PC-3 (cell line): ENCODE data around the gene OR5A1. TPM values are rescaled to one million over a fixed set of nuclear protein-coding genes. Genes with fewer than 3 reads are reported as not detected.

ENCODE experiments used
- ATAC-seq: fragments of 200-7000 bp; cut with Tn5 transposase; 2 replicates; pipeline ENCODE4 v1.9.1; 2020; ENCODE audit warnings: mild to moderate bottlenecking, moderate library complexity
- Bru-seq: library from RNA; stranded (reverse); fragments of 400-500 nt; gene quantifications from one replicate; lab custom pipeline; 2021; lab: Mats Ljungman, UMichigan
- BruChase-seq, 2 experiments: library from RNA; stranded (reverse); fragments of 400-500 nt; gene quantifications; one replicate each; lab custom pipeline; 2021; lab: Mats Ljungman, UMichigan
- BruUV-seq: library from RNA; stranded (reverse); fragments of 400-500 nt; replicated peaks from 2 replicates; lab custom pipeline; 2021; lab: Mats Ljungman, UMichigan
- CTCF ChIA-PET: fragments of 300-600 bp; sonication (Branson Sonifier 250); formaldehyde crosslinking; loops from one replicate; lab custom pipeline; 2022; ENCODE audit warnings: antibody characterized with exemption; lab: Charles Lee
- POLR2A ChIA-PET: fragments of 300-600 bp; sonication (Branson Sonifier 250); formaldehyde crosslinking; loops from one replicate; lab custom pipeline; 2022; ENCODE audit warnings: antibody characterized with exemption; ENCODE audit not compliant: unreplicated experiment; lab: Charles Lee
- DNase-seq: peaks from one replicate; pipeline ENCODE4 v3.0.0-alpha.2; 2015
- H2AFZ ChIP-seq: fragments of 300-600 bp; sonication (generic); 2 replicates; pipeline ENCODE4 v1.6.0; 2016; ENCODE audit warnings: antibody characterized with exemption, low read length
- H3F3A ChIP-seq: fragments of 300-600 bp; sonication (generic); one replicate; pipeline ENCODE4 v1.6.0; 2017; ENCODE audit warnings: antibody characterized with exemption, low read length, control low read depth, mild to moderate bottlenecking; ENCODE audit not compliant: unreplicated experiment
- H3K27ac ChIP-seq: fragments of 300-600 bp; sonication (generic); 2 replicates; pipeline ENCODE4 v1.5.1; 2016; ENCODE audit warnings: mild to moderate bottlenecking, low read length
- H3K27me3 ChIP-seq: fragments of 300-600 bp; sonication (generic); 2 replicates; pipeline ENCODE4 v1.6.1; 2016; ENCODE audit warnings: low read length, mixed read lengths
- H3K36me3 ChIP-seq: fragments of 300-600 bp; sonication (generic); 2 replicates; pipeline ENCODE4 v1.6.1; 2016; ENCODE audit warnings: low read depth, mixed run types, low read length, mixed read lengths
- H3K4me1 ChIP-seq: fragments of 300-600 bp; sonication (generic); 2 replicates; pipeline ENCODE4 v1.5.1; 2016; ENCODE audit warnings: low read length; ENCODE audit not compliant: insufficient read depth
- H3K4me2 ChIP-seq: fragments of 300-600 bp; sonication (generic); 2 replicates; pipeline ENCODE4 v1.6.0; 2016; ENCODE audit warnings: low read length
- H3K4me3 ChIP-seq: fragments of 300-600 bp; sonication (generic); 2 replicates; pipeline ENCODE4 v1.5.1; 2016; ENCODE audit warnings: mild to moderate bottlenecking, low read length, mixed read lengths
- H3K79me2 ChIP-seq: fragments of 300-600 bp; sonication (generic); 2 replicates; pipeline ENCODE4 v1.6.1; 2017; ENCODE audit warnings: low read length, mixed read lengths
- H3K9ac ChIP-seq: fragments of 300-600 bp; sonication (generic); 2 replicates; pipeline ENCODE4 v1.6.0; 2016; ENCODE audit warnings: mild to moderate bottlenecking, low read length
- H3K9me2 ChIP-seq: fragments of 300-600 bp; sonication (generic); replicated peaks from 2 replicates; pipeline ENCODE4 v1.6.1; 2016; ENCODE audit warnings: mixed run types, low read length, mixed read lengths
- H3K9me3 ChIP-seq: fragments of 300-600 bp; sonication (generic); 2 replicates; pipeline ENCODE4 v1.6.1; 2016; ENCODE audit warnings: low read length, mixed read lengths
- H4K20me1 ChIP-seq: fragments of 300-600 bp; sonication (generic); 2 replicates; pipeline ENCODE4 v1.6.1; 2016; ENCODE audit warnings: low read length, mixed read lengths
- EZH2 ChIP-seq: fragments of 300-600 bp; sonication (generic); IDR thresholded peaks from one replicate; pipeline ENCODE4 v1.6.1; 2017; ENCODE audit warnings: antibody characterized with exemption, mild to moderate bottlenecking, low read length; ENCODE audit not compliant: unreplicated experiment
- EZH2phosphoT487 ChIP-seq: fragments of 300-600 bp; sonication (generic); IDR thresholded peaks from 2 replicates; pipeline ENCODE4 v1.6.1; 2018; ENCODE audit warnings: mild to moderate bottlenecking, antibody characterized with exemption, low read length, borderline replicate concordance
- intact Hi-C: fragments of 100-400 bp; cut with micrococcal nuclease; formaldehyde crosslinking; loops from 2 replicates; pipeline ENCODE4 v1.9.0; 2023
- long read RNA-seq: library from polyadenylated mRNA; unstranded; transcript quantifications from one replicate; pipeline ENCODE4 v2.0.0, GENCODE V29; 2021; ENCODE audit not compliant: unreplicated experiment
- total RNA-seq: library from RNA; depleted of rRNA; stranded (reverse); fragments of >200 nt; gene quantifications from 2 replicates; pipeline ENCODE4 v1.2.3, GENCODE V29; 2014; rRNA removed
- TF ChIP-seq, protein P1 (sequence below): fragments of 300-600 bp; sonication (generic); conservative IDR thresholded peaks from 2 replicates; pipeline ENCODE4 v1.5.1; 2017; ENCODE audit warnings: antibody characterized with exemption, low read depth, mild to moderate bottlenecking, low read length

The OR5A1 gene
- total RNA-seq (not detected in 2 replicates), Bru-seq, nascent RNA (not detected), BruChase-seq, experiment 1, labeled RNA remaining after a 6-hour chase (not detected), BruChase-seq, experiment 2, labeled RNA remaining after a 2-hour chase (not detected)
- long read RNA-seq, result 0 reads

- no peaks in the 10 kb centered on the region for H3K9me3 ChIP-seq
- no peak within 1 kb of the TSS for H2AFZ ChIP-seq
- H3K27ac ChIP-seq, result no peak within 1 kb of the TSS
- no peaks in the 10 kb centered on the region for H3K9me2 ChIP-seq
- BruUV-seq, result no TSS peak
- ChIA-PET CTCF (no interaction called here), POLR2A (no interaction called here)
- no peaks in the 10 kb centered on the region for H4K20me1 ChIP-seq
- intact Hi-C loops, result no loop called here
- no peaks in the 10 kb centered on the region for H3K79me2 ChIP-seq
- no peaks in the 10 kb centered on the region for H3F3A ChIP-seq
- DNase-seq (no peak), ATAC-seq (no peak)
- no peaks in the 10 kb centered on the region for H3K4me1 ChIP-seq
- H3K27me3 ChIP-seq, result peaks cover 63% of the 10 kb centered on the region
- H3K36me3 ChIP-seq, result no peaks in the 10 kb centered on the region
- no peak for TF ChIP-seq EZH2phosphoT487
- TF ChIP-seq EZH2, result no peak
- TF ChIP-seq, protein P1, sequence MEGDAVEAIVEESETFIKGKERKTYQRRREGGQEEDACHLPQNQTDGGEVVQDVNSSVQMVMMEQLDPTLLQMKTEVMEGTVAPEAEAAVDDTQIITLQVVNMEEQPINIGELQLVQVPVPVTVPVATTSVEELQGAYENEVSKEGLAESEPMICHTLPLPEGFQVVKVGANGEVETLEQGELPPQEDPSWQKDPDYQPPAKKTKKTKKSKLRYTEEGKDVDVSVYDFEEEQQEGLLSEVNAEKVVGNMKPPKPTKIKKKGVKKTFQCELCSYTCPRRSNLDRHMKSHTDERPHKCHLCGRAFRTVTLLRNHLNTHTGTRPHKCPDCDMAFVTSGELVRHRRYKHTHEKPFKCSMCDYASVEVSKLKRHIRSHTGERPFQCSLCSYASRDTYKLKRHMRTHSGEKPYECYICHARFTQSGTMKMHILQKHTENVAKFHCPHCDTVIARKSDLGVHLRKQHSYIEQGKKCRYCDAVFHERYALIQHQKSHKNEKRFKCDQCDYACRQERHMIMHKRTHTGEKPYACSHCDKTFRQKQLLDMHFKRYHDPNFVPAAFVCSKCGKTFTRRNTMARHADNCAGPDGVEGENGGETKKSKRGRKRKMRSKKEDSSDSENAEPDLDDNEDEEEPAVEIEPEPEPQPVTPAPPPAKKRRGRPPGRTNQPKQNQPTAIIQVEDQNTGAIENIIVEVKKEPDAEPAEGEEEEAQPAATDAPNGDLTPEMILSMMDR, result no peak
- H3K9ac ChIP-seq, result no peak within 1 kb of the TSS
- no peak within 1 kb of the TSS for H3K4me3 ChIP-seq
- no peak within 1 kb of the TSS for H3K4me2 ChIP-seq
Observed at GRCh38 chr11:59436169-59436568, at the start of gene OR5A1. TSS of gene OR5A1 (plus strand) at chr11:59436469. CDS start at chr11:59443169, 6,700 bp downstream.

- DNase-seq, result no peak
- Histone ChIP-seq H3K4me1 (no peaks in the 10 kb centered on the region), H3K4me2 (no peak overlapping the region), H3K9me3 (no peaks in the 10 kb centered on the region), H2AFZ (no peak overlapping the region), H3K79me2 (no peaks in the 10 kb centered on the region), H4K20me1 (no peaks in the 10 kb centered on the region), H3K9me2 (no peaks in the 10 kb centered on the region), H3K9ac (no peak overlapping the region), H3K4me3 (no peak overlapping the region), H3F3A (no peaks in the 10 kb centered on the region), H3K27ac (no peak overlapping the region), H3K27me3 (no peaks in the 10 kb centered on the region), H3K36me3 (no peaks in the 10 kb centered on the region)
- intact Hi-C loops, result no loop called here
- CTCF ChIA-PET, result no interaction called here
- POLR2A ChIA-PET, result no interaction called here
- no TSS peak for BruUV-seq
- TF ChIP-seq EZH2 (no peak), EZH2phosphoT487 (no peak)
- TF ChIP-seq, protein P1, result no peak
- ATAC-seq, result no peak
Observed at GRCh38 chr11:59394186-59394585, 42.1 kb upstream of the OR5A1 start.

DNA sequence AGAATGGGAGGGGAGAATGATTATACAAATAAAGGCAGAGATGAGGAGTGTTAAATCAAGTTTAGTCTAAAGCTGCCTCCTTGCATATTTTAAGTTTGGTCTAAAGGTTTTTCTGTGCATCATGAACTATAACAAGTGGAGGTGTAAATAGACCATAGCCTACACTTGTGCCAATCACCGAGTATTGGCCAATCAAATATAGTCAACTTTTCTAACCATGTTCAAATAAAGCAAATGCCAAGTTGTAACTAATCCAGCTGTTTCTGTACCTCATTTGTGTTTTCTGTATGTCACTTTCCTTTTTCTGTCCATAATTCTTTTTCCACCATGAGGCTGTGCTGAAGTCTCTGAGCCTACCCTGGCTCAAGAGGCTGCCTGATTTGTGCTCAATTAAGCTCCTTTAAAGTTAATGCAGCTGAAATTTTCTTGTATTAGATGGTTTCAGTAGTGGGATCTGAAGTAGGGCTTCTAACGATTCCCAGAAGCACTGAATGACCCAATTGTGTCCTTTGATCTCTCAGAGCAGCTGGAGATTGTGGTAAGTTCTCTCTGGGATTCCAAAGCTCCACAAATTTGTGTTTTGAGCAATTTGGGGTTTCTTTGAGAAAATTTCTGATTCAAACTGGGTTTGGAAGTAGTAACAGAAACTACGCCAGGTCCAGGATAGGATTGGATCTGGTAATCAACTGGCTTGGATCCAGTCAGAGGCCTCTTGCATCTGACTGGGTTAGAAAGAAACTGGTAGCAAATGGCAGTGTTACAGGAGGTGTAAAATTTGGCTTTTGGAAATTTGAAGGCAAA is 35.6 kb upstream of the OR5A1 start:
- Histone ChIP-seq H4K20me1 (no peaks in the 10 kb centered on the region), H3K79me2 (no peaks in the 10 kb centered on the region), H3K27ac (no peak overlapping the region), H3K4me1 (no peaks in the 10 kb centered on the region), H2AFZ (no peak overlapping the region), H3K9ac (no peak overlapping the region), H3K9me3 (peaks cover 24% of the 10 kb centered on the region), H3K4me2 (no peak overlapping the region), H3K9me2 (no peaks in the 10 kb centered on the region), H3K36me3 (no peaks in the 10 kb centered on the region), H3K27me3 (no peaks in the 10 kb centered on the region), H3F3A (no peaks in the 10 kb centered on the region), H3K4me3 (no peak overlapping the region)
- ChIA-PET CTCF (no interaction called here), POLR2A (no interaction called here)
- TF ChIP-seq EZH2 (no peak), EZH2phosphoT487 (no peak)
- TF ChIP-seq, protein P1, result no peak
- BruUV-seq, result no TSS peak
- no peak for DNase-seq
- intact Hi-C loops, result no loop called here
- ATAC-seq, result no peak
